SU-DHL-6 (cell line): ENCODE measurements around the gene ELAVL1.

Source experiments
- H2AFZ ChIP-seq: fragments of 200-600 bp; sonication (generic); 2 replicates; pipeline ENCODE4 v1.6.1; 2014; ENCODE audit warnings: low read depth, mild to moderate bottlenecking, moderate library complexity, mixed read lengths, antibody characterized with exemption, low read length; ENCODE audit not compliant: severe bottlenecking
- H3F3A ChIP-seq: fragments of 200-600 bp; shearing (Covaris generic); 2 replicates; pipeline ENCODE4 v1.6.0; 2016; ENCODE audit warnings: antibody characterized with exemption, mild to moderate bottlenecking; ENCODE audit not compliant: insufficient read depth
- H3K27ac ChIP-seq: fragments of 200-600 bp; sonication (generic); 2 replicates; pipeline ENCODE4 v1.5.1; 2016; ENCODE audit warnings: low read depth, mild to moderate bottlenecking, low read length, moderate library complexity, mixed read lengths
- H3K27me3 ChIP-seq: fragments of 200-600 bp; sonication (generic), shearing (Covaris generic); 2 replicates; pipeline ENCODE4 v1.6.0; 2014; ENCODE audit warnings: mild to moderate bottlenecking, low read length
- H3K36me3 ChIP-seq: fragments of 200-600 bp; sonication (generic); 2 replicates; pipeline ENCODE4 v1.6.1; 2014; ENCODE audit warnings: mild to moderate bottlenecking, low read length, mixed read lengths
- H3K4me2 ChIP-seq: fragments of 300-600, 200-600 bp; shearing (Covaris generic), sonication (generic); 2 replicates; pipeline ENCODE4 v1.6.0; 2014; ENCODE audit warnings: low read length, low read depth, mild to moderate bottlenecking; ENCODE audit not compliant: poor library complexity, severe bottlenecking
- H3K4me3 ChIP-seq: fragments of 200-600 bp; sonication (generic); 2 replicates; pipeline ENCODE4 v1.5.1; 2014; ENCODE audit warnings: antibody characterized with exemption, low read length, mild to moderate bottlenecking, mixed read lengths; ENCODE audit not compliant: insufficient read depth, poor library complexity, severe bottlenecking
- H3K79me2 ChIP-seq: fragments of 200-600 bp; sonication (generic); 2 replicates; pipeline ENCODE4 v1.6.1; 2014; ENCODE audit warnings: mild to moderate bottlenecking, low read length, moderate library complexity; ENCODE audit not compliant: insufficient read depth
- H3K9ac ChIP-seq: fragments of 200-600 bp; sonication (generic); 2 replicates; pipeline ENCODE4 v1.7.0; 2014; ENCODE audit warnings: mild to moderate bottlenecking, low read length
- H3K9me2 ChIP-seq: fragments of 200-600 bp; sonication (generic); replicated peaks from 2 replicates; pipeline ENCODE4 v1.6.1; 2014; ENCODE audit warnings: low read length; ENCODE audit not compliant: insufficient read depth
- H3K9me3 ChIP-seq: fragments of 200-600 bp; sonication (generic); 2 replicates; pipeline ENCODE4 v1.6.1; 2014; ENCODE audit warnings: low read length, mixed read lengths; ENCODE audit not compliant: insufficient read depth
- H4K20me1 ChIP-seq: fragments of 200-600 bp; sonication (generic); 2 replicates; pipeline ENCODE4 v1.6.1; 2014; ENCODE audit warnings: low read depth, mild to moderate bottlenecking, antibody characterized with exemption, low read length, moderate library complexity, mixed read lengths
- CTCF ChIP-seq: fragments of 200-600 bp; sonication (generic); IDR thresholded peaks from one replicate; pipeline ENCODE4 v1.5.1; 2017; ENCODE audit warnings: antibody characterized with exemption, mild to moderate bottlenecking, low read length, moderate library complexity; ENCODE audit not compliant: insufficient read depth, poor library complexity, severe bottlenecking
- EZH2phosphoT487 ChIP-seq: fragments of 200-600 bp; sonication (generic), shearing (Covaris generic); conservative IDR thresholded peaks from 2 replicates; pipeline ENCODE4 v1.6.1; 2018; ENCODE audit warnings: mild to moderate bottlenecking, antibody characterized with exemption, low read length, moderate library complexity, mixed read lengths

Gene ELAVL1

GRCh38 chr19:7979011-7979410 lies 26.4 kb downstream of the ELAVL1 start:
- H3K27me3 ChIP-seq = no peaks in the 10 kb centered on the region
- no peak overlapping the region for H3K4me3 ChIP-seq
- H3K9ac ChIP-seq = no peak overlapping the region
- H2AFZ ChIP-seq = no peak overlapping the region
- no peaks in the 10 kb centered on the region for H3K36me3 ChIP-seq
- no peaks in the 10 kb centered on the region for H3F3A ChIP-seq
- no peaks in the 10 kb centered on the region for H3K9me2 ChIP-seq
- no peaks in the 10 kb centered on the region for H4K20me1 ChIP-seq
- no peak overlapping the region for H3K4me2 ChIP-seq
- H3K9me3 ChIP-seq = no peaks in the 10 kb centered on the region
- peaks cover 4% of the 10 kb centered on the region; the same call in 1 of the 2 replicates for H3K79me2 ChIP-seq
- TF ChIP-seq EZH2phosphoT487 (no peak), CTCF (no peak)
- no peak overlapping the region for H3K27ac ChIP-seq

- Histone ChIP-seq H3K9me2 (no peaks in the 10 kb centered on the region), H3K9me3 (no peaks in the 10 kb centered on the region), H3K4me3 (no peak overlapping the region), H3K27ac (no peak overlapping the region), H3K9ac (no peak overlapping the region), H3F3A (no peaks in the 10 kb centered on the region), H4K20me1 (no peaks in the 10 kb centered on the region), H2AFZ (no peak overlapping the region), H3K4me2 (no peak overlapping the region), H3K79me2 (no peaks in the 10 kb centered on the region), H3K36me3 (no peaks in the 10 kb centered on the region), H3K27me3 (no peaks in the 10 kb centered on the region)
- TF ChIP-seq EZH2phosphoT487 (no peak), CTCF (no peak)
Observed at GRCh38 chr19:7978179-7978825, 27.1 kb downstream of the ELAVL1 start.

- Histone ChIP-seq H3K27me3 (no peaks in the 10 kb centered on the region), H3F3A (no peaks in the 10 kb centered on the region), H3K79me2 (no peaks in the 10 kb centered on the region), H2AFZ (no peak overlapping the region), H3K9ac (no peak overlapping the region), H3K36me3 (no peaks in the 10 kb centered on the region), H3K9me2 (no peaks in the 10 kb centered on the region), H3K4me3 (no peak overlapping the region), H3K9me3 (no peaks in the 10 kb centered on the region), H4K20me1 (no peaks in the 10 kb centered on the region), H3K4me2 (no peak overlapping the region), H3K27ac (no peak overlapping the region)
- TF ChIP-seq CTCF = no peak
- TF ChIP-seq EZH2phosphoT487 = no peak
Observed at GRCh38 chr19:7977723-7978040, 27.8 kb downstream of the ELAVL1 start.
